Peyer's patch (tissue), 4 donors: ENCODE data around the gene TRMT61A.

ENCODE experiments used
- POLR2A ChIP-seq, 2 donors: fragments of 450-650 bp; IDR thresholded peaks; one replicate each; pipeline ENCODE4 v1.5.1; 2017; ENCODE audit warnings: antibody characterized with exemption in 2 of 2, mild to moderate bottlenecking in 2 of 2, moderate library complexity in 2 of 2
- TF ChIP-seq, protein P1 (sequence below), 6 experiments: fragments of 450-650 bp in 4 of 6; fragments of 200-600 bp in 2 of 6; sonication (generic) in 1 of 6; IDR thresholded peaks; one replicate each; pipeline ENCODE4 v1.5.1; 2017 to 2019; ENCODE audit warnings: antibody characterized with exemption in 6 of 6, mild to moderate bottlenecking in 3 of 6, moderate library complexity in 1 of 6

DNA sequence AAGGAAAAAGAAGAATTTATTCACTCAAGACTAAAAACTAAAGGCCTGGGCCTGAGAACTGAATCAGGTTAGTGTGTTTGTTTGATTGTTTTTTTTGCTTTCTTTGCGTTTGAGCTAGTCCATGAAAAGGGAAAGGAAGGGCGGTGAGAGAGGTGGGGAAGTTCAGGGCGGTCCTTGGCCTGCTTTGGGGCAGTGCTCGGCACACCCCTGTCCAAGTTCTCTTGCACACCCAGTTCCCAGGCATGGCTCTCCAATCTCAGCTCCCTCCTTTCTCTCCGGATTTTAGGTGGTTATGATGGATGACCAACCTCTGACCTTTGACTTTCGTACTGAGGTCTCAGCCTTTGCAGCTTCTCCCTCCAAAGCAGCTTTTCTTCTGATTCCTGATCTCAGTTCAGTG, 45.1 kb downstream of the TRMT61A start:
- TF ChIP-seq, protein P1, sequence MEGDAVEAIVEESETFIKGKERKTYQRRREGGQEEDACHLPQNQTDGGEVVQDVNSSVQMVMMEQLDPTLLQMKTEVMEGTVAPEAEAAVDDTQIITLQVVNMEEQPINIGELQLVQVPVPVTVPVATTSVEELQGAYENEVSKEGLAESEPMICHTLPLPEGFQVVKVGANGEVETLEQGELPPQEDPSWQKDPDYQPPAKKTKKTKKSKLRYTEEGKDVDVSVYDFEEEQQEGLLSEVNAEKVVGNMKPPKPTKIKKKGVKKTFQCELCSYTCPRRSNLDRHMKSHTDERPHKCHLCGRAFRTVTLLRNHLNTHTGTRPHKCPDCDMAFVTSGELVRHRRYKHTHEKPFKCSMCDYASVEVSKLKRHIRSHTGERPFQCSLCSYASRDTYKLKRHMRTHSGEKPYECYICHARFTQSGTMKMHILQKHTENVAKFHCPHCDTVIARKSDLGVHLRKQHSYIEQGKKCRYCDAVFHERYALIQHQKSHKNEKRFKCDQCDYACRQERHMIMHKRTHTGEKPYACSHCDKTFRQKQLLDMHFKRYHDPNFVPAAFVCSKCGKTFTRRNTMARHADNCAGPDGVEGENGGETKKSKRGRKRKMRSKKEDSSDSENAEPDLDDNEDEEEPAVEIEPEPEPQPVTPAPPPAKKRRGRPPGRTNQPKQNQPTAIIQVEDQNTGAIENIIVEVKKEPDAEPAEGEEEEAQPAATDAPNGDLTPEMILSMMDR (IDR thresholded peaks at IDR 0.05): no peak
- no peak for TF ChIP-seq POLR2A (IDR thresholded peaks at IDR 0.05)
